Hematopoietic multipotent progenitor cell (in vitro differentiated cells): ENCODE measurements around the gene DNAH1. TPM values are rescaled to one million over a fixed set of nuclear protein-coding genes. Genes with fewer than 3 reads are reported as not detected.

Experiments
- DNase-seq, 3 donors: peaks; one replicate each; pipeline ENCODE4 v3.0.0-alpha.2; 2011 to 2015; ENCODE audit warnings: low read depth in 2 of 3, low spot score in 2 of 3
- total RNA-seq: library from RNA; depleted of rRNA; stranded (reverse); fragments of >200 nt; gene quantifications from one replicate; pipeline ENCODE4 v1.2.3, GENCODE V29; 2012

DNAH1 gene
- total RNA-seq, 1 donor, result 47.1 TPM

DNA sequence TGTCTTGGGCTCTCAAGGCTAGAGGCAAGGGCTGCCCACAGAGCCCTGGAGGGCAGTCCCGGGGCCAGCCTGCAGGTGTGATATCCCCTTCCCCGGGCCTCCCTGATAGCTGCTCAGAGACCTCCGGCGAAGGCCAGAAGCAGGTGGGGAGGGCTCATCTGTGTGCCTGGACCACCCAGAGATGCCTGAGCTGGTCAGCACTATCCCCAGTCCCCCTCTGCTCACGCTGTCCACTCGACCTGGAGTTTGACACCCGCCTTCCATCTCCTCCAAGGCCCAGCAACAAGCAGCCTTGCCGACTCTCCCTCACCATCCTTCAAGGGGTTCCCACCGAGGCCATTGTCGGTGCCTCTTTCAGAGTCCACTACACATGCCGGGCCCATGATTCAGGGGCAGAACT lies 39.4 kb downstream of the DNAH1 start:
- no peak for DNase-seq

DNA sequence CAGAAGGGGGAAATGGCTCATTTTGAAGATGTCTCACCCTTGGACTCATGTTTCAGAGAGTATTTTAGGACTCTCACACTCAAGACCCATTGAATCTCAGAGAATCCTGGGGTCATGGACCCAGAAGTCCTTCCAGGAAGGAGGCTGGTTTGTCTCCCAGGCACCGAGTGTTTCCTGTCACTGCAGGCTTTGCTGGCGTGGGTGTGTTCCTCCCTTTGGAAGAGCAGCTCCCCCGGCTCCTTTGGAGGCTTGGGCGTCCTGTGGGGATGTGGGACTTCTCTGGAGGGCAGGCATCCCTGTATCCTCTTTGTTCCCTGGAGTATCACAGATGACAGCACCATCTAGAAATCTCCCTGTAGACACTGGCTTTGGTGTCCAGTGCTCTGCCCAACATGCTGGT lies 40.0 kb downstream of the DNAH1 start:
- DNase-seq, result no peak

DNA sequence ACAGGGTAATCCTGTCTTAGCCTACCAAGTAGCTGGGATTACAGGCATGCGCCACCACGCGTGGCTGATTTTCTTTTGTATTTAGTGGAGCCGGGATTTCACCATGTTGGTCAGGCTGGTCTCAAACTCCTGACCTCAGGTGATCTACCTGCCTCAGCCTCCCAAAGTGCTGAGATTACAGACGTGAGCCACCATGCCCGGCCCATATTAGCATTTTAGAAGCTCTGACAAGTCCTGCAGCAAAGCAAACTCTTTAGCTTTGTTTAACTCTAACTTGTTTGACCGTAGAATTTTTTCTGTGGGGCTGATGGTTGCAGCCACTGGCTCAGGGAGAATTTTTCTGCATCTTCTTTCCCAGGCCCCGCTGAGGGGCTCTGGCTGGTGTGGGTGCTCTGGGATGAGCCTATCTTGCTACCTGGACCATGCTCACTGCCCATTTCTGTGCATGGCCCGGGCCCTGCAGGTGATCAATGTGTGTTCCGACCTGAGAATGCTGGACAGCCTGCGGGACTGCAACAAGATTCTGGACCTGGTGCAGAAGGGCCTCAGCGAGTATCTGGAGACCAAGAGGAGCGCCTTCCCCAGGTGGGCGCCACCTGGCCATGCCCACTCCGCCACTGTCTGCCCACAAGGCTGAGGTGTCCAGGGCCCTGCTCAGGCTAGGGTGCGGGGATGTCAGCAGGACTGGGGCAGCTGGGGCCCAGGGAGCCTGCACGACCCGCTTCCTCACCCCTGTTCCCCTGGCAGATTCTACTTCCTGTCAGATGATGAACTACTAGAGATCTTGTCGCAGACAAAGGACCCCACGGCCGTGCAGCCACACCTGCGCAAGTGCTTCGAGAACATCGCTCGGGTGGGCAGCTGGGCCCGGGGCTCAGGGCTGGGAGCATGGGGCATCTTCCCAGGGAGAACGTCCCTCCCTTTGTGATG lies 41.3 kb downstream of the DNAH1 start:
- DNase-seq, result no peak

DNA sequence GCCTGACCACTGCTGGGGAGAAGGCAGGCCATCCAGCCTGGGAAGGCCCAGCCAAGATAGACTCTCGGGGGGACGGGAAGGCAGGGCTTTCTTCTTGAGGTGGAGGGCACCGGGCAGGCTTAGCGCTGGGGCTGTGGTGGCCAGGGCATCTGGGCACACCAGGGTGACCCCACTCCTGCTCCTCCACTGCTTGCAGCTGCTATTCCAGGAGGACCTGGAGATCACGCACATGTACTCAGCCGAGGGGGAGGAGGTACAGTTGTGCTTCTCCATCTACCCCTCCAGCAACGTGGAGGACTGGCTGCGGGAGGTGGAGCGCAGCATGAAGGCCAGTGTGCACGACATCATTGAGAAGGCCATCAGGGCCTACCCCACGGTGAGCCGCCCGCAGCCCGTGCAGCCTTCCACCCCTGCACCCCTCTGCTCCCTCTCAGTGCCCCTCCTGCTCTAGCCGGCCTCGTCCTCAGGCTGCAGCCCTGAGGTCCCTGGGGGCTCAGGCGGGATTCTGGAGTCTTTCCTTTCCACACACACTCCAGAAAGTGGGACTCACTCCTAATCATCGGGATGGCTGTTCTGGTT lies 42.3 kb downstream of the DNAH1 start:
- no peak for DNase-seq

DNA sequence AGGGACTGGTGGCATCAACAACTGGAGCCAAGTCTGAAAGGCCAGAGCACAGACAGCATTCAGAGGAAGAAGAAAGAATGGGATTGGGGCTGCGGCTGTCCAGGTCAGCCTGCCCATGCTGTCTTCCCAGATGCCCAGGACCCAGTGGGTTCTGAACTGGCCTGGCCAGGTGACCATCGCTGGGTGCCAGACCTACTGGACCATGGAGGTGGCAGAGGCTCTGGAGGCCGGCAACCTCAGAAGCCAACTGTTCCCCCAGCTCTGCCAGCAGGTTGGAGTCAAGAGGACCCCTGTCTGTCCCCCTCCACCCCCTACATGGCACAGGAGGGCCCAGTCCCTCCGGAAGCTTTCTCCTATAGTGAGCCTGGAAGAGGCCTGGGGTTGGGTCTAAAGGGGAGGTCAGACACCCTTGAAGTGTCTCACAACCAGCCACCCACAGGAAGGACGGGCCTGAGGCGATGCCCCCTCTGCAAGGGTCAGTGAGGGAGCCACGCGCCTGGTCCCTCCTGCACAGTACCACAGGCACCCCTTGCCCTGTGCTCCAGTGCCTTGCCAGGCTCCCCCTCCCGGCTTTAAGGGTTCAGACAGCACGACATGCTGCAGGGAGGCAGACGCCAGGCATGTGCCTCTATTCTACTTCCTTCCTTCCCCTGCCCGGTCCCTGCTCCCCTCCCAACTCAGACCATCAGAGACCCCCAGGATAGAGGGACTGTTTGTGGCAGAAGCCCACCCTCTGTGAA lies 43.2 kb downstream of the DNAH1 start:
- DNase-seq, result no peak

DNA sequence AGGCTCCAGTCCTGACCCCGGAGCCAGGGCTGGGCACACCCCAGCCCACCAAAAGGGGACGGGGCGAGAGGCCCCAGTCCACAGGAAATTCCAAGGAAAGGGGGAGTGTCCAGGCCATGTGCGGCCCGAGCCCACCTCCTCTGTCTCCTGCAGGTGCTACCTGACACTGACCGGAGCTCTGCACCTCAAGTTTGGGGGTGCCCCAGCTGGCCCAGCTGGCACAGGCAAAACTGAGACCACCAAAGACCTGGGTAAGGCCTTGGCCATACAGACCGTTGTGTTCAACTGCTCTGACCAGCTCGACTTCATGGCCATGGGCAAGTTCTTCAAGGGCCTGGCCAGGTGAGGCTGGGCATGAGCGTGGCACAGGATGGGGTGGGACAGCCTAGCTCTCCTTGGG lies 44.9 kb downstream of the DNAH1 start:
- no peak for DNase-seq

DNA sequence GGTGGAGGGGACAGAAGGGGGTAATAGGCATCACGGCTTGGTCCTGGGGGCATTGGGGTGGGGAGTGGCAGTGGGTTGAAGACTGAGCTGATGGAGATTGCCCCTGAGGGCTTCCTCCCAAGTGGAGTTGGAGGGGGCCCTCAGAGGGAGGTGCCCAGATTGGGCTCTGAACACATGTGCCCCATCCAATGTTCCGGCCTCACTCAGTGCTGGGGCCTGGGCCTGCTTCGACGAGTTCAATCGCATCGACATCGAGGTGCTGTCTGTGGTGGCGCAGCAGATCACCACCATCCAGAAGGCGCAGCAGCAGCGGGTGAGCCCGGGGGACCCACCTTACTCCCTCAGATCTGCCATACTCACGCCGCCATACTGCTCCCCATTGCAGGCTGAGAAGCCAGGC lies 45.3 kb downstream of the DNAH1 start:
- no peak for DNase-seq

DNA sequence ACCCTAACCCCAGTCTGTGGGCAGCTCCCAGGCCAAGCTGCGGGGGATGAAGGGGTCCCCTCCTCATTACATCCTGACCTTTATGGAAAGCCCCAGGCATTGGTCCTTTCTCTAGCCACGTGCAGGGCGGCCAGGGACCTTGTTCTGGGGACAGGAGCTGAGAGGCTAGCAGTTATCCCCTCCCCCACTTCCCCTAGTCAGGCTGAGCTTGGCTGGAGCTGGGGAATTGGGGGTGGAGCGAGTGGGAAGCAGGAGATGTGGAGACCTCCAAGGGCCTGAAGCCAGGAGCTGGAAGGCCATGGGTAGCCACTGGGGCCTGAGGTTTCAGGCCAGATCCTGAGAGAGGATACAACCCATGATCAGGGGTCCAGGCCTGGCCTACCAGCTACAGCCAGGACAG lies 45.8 kb downstream of the DNAH1 start:
- DNase-seq, result no peak

DNA sequence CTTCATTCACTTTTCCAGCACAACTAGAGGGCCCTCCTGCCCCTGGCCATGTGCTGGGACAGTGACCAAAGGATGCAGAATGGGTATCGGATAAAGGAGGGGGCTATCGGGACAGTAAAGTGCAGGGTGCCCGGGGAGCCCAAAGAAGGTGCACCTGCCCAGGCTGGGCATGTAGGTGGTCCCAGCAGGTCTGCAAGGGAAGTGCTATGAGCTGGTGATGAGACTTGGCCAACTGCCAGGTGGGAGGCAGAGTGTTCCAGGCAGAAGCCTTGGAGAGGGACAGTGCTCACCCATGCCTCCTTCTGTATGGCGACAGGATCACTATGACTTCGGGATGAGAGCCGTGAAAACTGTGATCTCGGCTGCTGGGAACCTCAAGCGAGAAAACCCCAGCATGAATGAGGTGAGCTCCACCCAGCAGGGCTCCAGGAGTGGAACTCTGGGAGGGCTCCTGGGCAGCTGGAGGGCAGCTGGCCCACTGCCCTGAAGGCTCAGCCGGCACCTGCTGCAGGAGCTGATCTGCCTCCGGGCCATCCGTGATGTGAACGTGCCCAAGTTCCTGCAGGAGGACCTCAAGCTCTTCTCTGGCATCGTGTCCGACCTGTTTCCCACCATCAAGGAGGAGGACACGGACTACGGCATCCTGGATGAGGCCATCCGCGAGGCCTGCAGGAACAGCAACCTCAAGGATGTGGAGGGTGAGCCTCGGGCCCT lies 48.4 kb downstream of the DNAH1 start:
- no peak for DNase-seq

DNA sequence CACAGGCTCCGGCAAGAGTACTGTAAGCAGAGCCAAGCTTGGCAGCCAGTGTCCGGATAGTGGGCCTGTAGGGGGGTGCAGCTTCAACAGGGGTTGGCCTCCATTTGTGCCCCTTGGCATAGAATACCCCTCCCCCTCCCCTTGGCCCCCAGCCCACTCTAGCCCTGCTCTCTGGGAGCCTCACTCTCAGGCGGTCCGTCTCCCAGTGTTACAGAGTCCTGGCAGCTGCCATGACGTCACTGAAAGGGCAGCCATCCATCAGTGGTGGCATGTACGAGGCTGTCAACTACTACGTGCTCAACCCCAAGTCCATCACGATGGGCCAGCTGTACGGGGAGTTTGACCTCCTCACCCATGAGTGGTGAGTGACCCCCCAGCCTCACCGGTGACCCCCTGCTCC lies 50.4 kb downstream of the DNAH1 start:
- no peak for DNase-seq

DNA sequence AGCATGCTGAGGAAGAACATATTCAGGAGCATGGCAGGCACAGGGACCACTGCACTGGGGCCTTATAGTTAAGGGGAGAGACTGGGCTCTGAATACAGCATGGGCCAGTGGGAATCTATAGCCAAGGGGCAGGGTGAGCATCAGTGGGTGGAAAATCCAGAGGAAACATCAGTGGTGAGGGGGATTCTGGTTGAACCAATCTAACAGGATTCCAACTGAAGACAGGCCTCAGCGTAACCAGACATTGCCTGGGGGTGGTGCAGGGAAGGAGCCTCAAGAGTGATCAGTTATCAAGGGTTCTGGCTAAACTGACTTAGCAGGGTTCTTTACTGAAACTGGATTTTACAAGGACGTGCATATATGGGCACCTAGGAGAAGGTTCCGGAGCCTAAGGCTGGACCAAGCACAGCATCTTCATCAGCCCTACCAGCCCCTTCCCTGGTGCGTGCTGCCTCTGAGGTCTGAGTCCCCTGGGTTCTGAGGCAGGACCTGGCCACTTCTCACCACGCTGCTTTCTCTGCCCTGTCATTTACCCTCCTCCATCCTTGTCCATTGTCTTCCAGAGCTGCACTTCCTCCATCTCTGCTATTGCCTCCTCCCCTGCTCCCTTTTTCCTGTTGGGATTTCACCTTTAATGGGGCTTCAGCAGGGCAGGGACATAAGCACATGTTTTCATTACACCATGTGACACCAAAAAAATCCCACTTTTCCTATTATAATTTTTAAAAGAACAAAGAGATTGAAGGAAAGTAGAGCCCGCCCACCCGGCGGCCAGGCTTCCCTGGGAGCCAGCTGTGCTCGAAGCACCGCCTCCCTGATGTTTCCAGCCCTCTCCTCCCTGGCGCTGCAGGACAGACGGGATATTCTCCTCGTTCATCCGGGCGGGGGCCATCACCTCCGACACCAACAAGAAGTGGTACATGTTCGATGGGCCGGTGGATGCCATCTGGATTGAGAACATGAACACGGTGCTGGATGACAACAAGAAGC lies 52.1 kb downstream of the DNAH1 start:
- DNase-seq, result no peak

DNA sequence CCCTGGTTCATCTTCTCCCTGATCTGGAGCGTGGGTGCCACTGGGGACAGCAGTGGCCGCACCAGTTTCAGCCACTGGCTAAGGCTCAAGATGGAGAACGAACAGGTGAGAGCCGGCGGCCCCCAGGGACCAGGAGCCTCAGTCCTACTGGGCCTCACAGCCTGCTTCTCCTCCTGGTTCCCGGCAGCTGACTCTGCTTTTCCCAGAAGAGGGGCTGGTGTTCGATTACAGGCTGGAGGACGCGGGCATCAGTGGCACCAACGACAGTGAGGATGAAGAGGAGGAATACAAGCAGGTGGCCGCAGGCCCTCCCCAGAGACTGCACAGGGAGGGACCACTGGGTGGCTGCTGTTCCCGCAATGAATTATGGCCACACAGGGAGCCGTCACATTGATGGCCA lies 54.4 kb downstream of the DNAH1 start:
- DNase-seq, result no peak

DNA sequence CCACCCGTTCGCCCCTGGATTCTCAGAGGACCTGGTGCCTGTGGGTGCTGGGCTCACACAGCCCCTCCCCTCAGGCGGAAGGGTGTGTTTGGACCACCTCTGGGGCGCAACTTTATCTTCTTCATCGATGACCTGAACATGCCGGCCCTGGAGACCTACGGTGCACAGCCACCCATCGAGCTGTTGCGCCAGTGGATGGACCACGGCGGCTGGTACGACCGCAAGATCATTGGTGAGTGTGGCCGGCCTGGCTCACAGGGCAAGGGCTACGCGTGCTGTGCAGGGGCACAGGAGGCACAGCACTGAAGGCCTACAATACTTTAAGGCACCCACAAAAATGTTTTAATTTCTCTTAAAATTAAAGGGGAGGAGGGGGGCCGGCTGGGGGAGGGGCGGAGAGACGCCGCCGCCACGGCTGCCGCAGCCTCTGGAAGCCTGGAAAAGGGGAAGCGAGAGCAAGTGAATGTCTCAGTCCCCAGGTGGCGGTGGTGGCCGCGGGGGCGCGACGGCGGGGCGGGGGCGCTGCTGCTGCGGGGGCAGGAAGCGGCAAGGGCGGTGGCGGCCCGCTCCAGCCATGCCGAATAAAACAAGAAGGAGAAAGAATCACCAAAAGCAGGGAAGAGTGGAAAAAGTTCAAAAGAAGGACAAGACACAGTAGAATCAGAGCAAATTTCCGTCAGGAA lies 56.8 kb downstream of the DNAH1 start:
- peak in 2 of 3 donors; percentile 60 to 64 for DNase-seq

DNA sequence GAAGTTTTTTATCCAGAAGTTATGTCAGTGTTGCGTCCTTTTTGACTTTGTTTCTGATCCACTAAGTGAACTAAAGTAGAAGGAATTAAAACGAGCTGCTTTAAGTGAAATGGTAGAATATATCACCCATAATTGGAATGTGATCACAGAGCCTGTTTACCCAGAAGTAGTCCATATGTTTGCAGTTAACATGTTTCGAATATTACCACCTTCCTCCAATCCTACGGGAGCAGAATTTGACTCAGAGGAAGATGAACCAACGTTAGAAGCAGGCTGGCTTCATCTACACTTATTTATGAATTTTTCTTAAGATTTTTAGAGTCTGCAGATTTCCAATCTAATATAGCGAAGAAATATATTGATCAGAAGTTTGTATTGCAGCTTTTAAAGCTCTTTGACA lies 57.6 kb downstream of the DNAH1 start:
- no peak for DNase-seq

DNA sequence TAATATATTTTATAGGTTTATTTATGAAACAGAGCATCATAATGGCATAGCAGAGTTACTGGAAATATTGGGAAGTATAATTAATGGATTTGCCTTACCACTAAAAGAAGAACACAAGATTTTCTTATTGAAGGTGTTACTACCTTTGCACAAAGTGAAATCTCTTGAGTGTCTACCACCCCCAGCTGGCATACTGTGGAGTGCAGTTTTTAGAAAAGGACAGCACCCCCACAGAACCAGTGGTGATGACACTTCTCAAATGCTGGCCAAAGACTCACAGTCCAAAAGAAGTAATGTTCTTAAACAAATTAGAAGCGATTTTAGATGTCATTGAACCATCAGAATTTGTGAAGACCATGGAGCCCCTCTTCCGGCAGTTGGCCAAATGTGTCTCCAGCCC lies 58.1 kb downstream of the DNAH1 start:
- DNase-seq, result peak in 2 of 3 donors; percentile 3 to 10

DNA sequence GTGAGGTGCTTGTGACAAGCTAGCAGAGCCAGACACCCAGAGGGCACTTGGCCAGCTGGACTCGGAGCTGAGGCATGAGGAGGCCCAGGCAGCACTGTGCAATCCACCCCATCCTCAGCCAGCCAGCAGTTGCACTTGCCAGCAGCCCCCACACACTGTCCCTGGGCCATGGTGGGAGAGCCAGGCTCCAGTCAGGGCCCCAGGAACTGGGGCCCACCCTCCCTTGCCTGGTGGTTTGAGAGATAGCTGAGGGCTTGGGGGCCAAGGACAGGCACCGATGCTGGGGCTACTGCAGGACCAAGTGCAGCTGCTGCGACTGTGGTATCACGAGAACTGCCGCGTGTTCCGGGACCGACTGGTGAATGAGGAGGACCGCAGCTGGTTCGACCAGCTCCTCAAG lies 63.5 kb downstream of the DNAH1 start:
- no peak for DNase-seq

DNA sequence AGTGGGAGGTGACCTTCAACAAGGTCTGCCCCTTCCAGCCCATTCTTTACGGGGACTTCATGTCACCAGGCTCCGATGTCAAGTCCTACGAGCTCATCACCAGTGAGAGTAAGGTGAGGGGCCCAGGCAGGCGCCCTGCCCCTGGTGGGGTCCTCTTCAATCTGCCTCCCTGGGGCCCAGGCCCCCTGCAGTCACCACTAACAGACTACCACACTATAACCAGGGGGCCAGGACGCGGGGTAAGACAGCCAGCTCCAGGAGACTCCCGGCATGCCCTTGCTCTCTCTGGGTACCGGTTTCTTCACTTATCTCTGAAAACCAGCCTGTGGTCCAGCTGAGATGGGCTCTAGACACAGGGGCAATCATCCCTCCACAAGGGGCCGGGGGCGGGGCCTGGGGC lies 63.9 kb downstream of the DNAH1 start:
- DNase-seq, result no peak

DNA sequence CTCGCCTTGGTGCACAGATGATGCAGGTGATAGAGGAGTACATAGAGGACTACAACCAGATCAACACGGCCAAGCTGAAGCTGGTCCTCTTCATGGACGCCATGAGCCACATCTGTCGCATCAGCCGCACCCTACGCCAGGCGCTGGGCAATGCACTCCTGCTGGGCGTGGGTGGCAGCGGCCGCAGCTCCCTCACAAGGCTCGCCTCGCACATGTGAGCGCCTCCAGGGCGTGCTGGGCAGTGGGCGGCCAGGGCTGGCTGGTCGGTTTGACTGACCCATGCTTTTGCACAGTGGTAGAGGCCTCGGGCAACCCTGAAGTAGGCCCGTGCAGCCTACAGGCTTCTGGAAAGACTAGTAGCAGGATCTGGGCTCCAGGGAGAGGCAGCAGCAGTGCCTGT lies 65.5 kb downstream of the DNAH1 start:
- no peak for DNase-seq

DNA sequence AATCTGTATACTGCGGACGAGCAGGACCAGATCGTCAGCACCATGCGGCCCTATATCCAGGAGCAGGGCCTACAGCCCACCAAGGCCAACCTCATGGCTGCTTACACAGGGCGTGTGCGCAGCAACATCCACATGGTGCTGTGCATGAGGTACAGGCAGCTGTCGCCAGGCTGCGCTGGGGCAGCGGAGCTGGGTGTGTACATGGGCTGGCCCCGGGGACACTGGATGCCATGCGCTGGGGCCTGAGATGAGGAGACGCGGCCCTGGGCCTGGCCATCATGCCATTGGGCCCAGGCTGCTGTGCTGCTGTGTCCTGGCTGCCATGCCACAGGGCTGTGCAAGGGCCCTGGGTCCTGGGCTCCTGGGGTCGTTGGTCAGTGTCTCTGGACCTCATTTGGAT lies 67.3 kb downstream of the DNAH1 start:
- no peak for DNase-seq
